ENCODE measurements around the gene C3orf18.

- TF ChIP-seq POLR2AphosphoS5 (IDR thresholded peaks at IDR 0.05; ENCODE audit: insufficient read depth in 1 of 2, low read depth in 1 of 2) (no peak), POLR2A (IDR thresholded peaks at IDR 0.05) (no peak)
Measured at GRCh38 chr3:50515565-50516439, 51.7 kb downstream of the C3orf18 start.

All from vagina (tissue), 2 donors.